ENCODE data around the gene MEMO1.

MEMO1 gene

GRCh38 chr2:32003791-32004190, 7.0 kb downstream of the MEMO1 start:
- Histone ChIP-seq H3K27ac (ENCODE audit: low read depth, low read length) (peak overlapping the region; percentile 9), H2BK5ac (ENCODE audit: low read depth, low read length, poor library complexity) (no peak overlapping the region), H4K8ac (ENCODE audit: low read depth, low read length) (no peak overlapping the region), H3K14ac (ENCODE audit: low read length) (no peak overlapping the region), H3K36me3 (ENCODE audit: control insufficient read depth in 1 of 2, insufficient read depth in 2 of 2, low read length in 2 of 2) (peaks cover 0 to 1% of the 10 kb centered on the region in 2 experiments), H3K4ac (ENCODE audit: low read depth, low read length) (peak overlapping the region; percentile 96), H3K9me3 (ENCODE audit: insufficient read depth, low read depth, low read length) (no peaks in the 10 kb centered on the region), H3K9ac (ENCODE audit: low read length) (no peak overlapping the region), H4K12ac (ENCODE audit: low read depth, low read length) (no peak overlapping the region), H3K27me3 (ENCODE audit: insufficient read depth, low read length) (no peaks in the 10 kb centered on the region), H2AK5ac (ENCODE audit: low read length) (no peak overlapping the region), H3K23ac (ENCODE audit: low read length) (no peak overlapping the region), H3K4me3 (ENCODE audit: low read depth, low read length) (no peak overlapping the region), H2BK120ac (ENCODE audit: insufficient read depth, low read length, poor library complexity) (no peak overlapping the region), H3K79me2 (ENCODE audit: control insufficient read depth, insufficient read depth, low read length, poor library complexity) (peaks cover 18% of the 10 kb centered on the region), H3K18ac (ENCODE audit: low read length) (no peak overlapping the region), H2BK12ac (ENCODE audit: low read length) (no peak overlapping the region), H4K91ac (ENCODE audit: low read depth, low read length) (peak overlapping the region; percentile 47), H3K4me2 (ENCODE audit: low read length) (no peak overlapping the region), H3K79me1 (ENCODE audit: low read length) (peaks cover 3% of the 10 kb centered on the region), H2AFZ (ENCODE audit: insufficient read depth, low read length, poor library complexity) (no peak overlapping the region), H3K4me1 (ENCODE audit: control insufficient read depth in 1 of 2, insufficient read depth in 2 of 2, low read length in 2 of 2) (peaks cover 3 to 11% of the 10 kb centered on the region in 2 experiments)
- DNase-seq, result peak; percentile 26 to 76
- WGBS (ENCODE audit: extremely low coverage, insufficient coverage, insufficient read length), result no CpG with 5 or more reads among the region's 2 CpGs

- H3K4ac ChIP-seq (ENCODE audit: low read depth, low read length), result no peak overlapping the region
Measured at GRCh38 chr2:32002406-32002805, 8.4 kb downstream of the MEMO1 start.

GRCh38 chr2:31999438-31999837, 11.4 kb downstream of the MEMO1 start:
- Histone ChIP-seq H3K23ac (ENCODE audit: low read length) (no peak overlapping the region), H2BK120ac (ENCODE audit: insufficient read depth, low read length, poor library complexity) (no peak overlapping the region), H3K18ac (ENCODE audit: low read length) (no peak overlapping the region), H2BK12ac (ENCODE audit: low read length) (no peak overlapping the region), H3K4me3 (ENCODE audit: low read depth, low read length) (no peak overlapping the region), H3K9ac (ENCODE audit: low read length) (no peak overlapping the region), H2AK5ac (ENCODE audit: low read length) (no peak overlapping the region), H3K27me3 (ENCODE audit: insufficient read depth, low read length) (no peaks in the 10 kb centered on the region), H3K79me1 (ENCODE audit: low read length) (peaks cover 5% of the 10 kb centered on the region), H3K14ac (ENCODE audit: low read length) (no peak overlapping the region), H3K4me1 (ENCODE audit: control insufficient read depth in 1 of 2, insufficient read depth in 2 of 2, low read length in 2 of 2) (peaks cover 7 to 11% of the 10 kb centered on the region in 2 experiments), H2AFZ (ENCODE audit: insufficient read depth, low read length, poor library complexity) (no peak overlapping the region), H4K91ac (ENCODE audit: low read depth, low read length) (peak overlapping the region; percentile 18), H3K27ac (ENCODE audit: low read depth, low read length) (no peak overlapping the region), H2BK5ac (ENCODE audit: low read depth, low read length, poor library complexity) (no peak overlapping the region), H3K79me2 (ENCODE audit: control insufficient read depth, insufficient read depth, low read length, poor library complexity) (peaks cover 12% of the 10 kb centered on the region), H4K8ac (ENCODE audit: low read depth, low read length) (no peak overlapping the region), H3K36me3 (ENCODE audit: control insufficient read depth in 1 of 2, insufficient read depth in 2 of 2, low read length in 2 of 2) (peaks cover 0 to under 1% of the 10 kb centered on the region in 2 experiments), H3K9me3 (ENCODE audit: insufficient read depth, low read depth, low read length) (no peaks in the 10 kb centered on the region), H3K4ac (ENCODE audit: low read depth, low read length) (peak overlapping the region; percentile 69), H3K4me2 (ENCODE audit: low read length) (no peak overlapping the region), H4K12ac (ENCODE audit: low read depth, low read length) (no peak overlapping the region)
- no CpG with 5 or more reads among the region's 4 CpGs for WGBS (ENCODE audit: extremely low coverage, insufficient coverage, insufficient read length)
- no peak for DNase-seq

More at GRCh38 chr2:32002406-32002805, 8.4 kb downstream of the MEMO1 start:
- Histone ChIP-seq H2BK120ac (ENCODE audit: insufficient read depth, low read length, poor library complexity) (no peak overlapping the region), H3K79me2 (ENCODE audit: control insufficient read depth, insufficient read depth, low read length, poor library complexity) (peaks cover 18% of the 10 kb centered on the region), H4K91ac (ENCODE audit: low read depth, low read length) (no peak overlapping the region), H3K4me1 (ENCODE audit: control insufficient read depth in 1 of 2, insufficient read depth in 2 of 2, low read length in 2 of 2) (peaks cover 7 to 11% of the 10 kb centered on the region in 2 experiments), H3K18ac (ENCODE audit: low read length) (no peak overlapping the region), H3K9me3 (ENCODE audit: insufficient read depth, low read depth, low read length) (no peaks in the 10 kb centered on the region), H2AFZ (ENCODE audit: insufficient read depth, low read length, poor library complexity) (no peak overlapping the region), H3K9ac (ENCODE audit: low read length) (no peak overlapping the region), H3K27ac (ENCODE audit: low read depth, low read length) (peak overlapping the region; percentile 41), H3K4me3 (ENCODE audit: low read depth, low read length) (no peak overlapping the region), H2BK5ac (ENCODE audit: low read depth, low read length, poor library complexity) (no peak overlapping the region), H3K14ac (ENCODE audit: low read length) (no peak overlapping the region), H4K8ac (ENCODE audit: low read depth, low read length) (no peak overlapping the region), H2BK12ac (ENCODE audit: low read length) (no peak overlapping the region), H4K12ac (ENCODE audit: low read depth, low read length) (no peak overlapping the region), H2AK5ac (ENCODE audit: low read length) (no peak overlapping the region), H3K27me3 (ENCODE audit: insufficient read depth, low read length) (no peaks in the 10 kb centered on the region), H3K79me1 (ENCODE audit: low read length) (peaks cover 5% of the 10 kb centered on the region), H3K4me2 (ENCODE audit: low read length) (no peak overlapping the region), H3K36me3 (ENCODE audit: control insufficient read depth in 1 of 2, insufficient read depth in 2 of 2, low read length in 2 of 2) (peaks cover 0 to 1% of the 10 kb centered on the region in 2 experiments), H3K23ac (ENCODE audit: low read length) (no peak overlapping the region)
- DNase-seq, result peak in 1 of 2 donors; percentile 87
- WGBS (ENCODE audit: extremely low coverage, insufficient coverage, insufficient read length), result no CpG with 5 or more reads among the region's 3 CpGs

GRCh38 chr2:31998731-31999383, 12.0 kb downstream of the MEMO1 start:
- no peak overlapping the region for H3K14ac ChIP-seq (ENCODE audit: low read length)
- no peak overlapping the region for H3K27ac ChIP-seq (ENCODE audit: low read depth, low read length)
- H2BK5ac ChIP-seq (ENCODE audit: low read depth, low read length, poor library complexity), result no peak overlapping the region
- peaks cover 7 to 10% of the 10 kb centered on the region in 2 experiments for H3K4me1 ChIP-seq (ENCODE audit: control insufficient read depth in 1 of 2, insufficient read depth in 2 of 2, low read length in 2 of 2)
- no peak overlapping the region for H3K9ac ChIP-seq (ENCODE audit: low read length)
- H4K12ac ChIP-seq (ENCODE audit: low read depth, low read length), result no peak overlapping the region
- H3K18ac ChIP-seq (ENCODE audit: low read length), result no peak overlapping the region
- H4K91ac ChIP-seq (ENCODE audit: low read depth, low read length), result peak overlapping the region; percentile 18
- peaks cover 5% of the 10 kb centered on the region for H3K79me1 ChIP-seq (ENCODE audit: low read length)
- H2AK5ac ChIP-seq (ENCODE audit: low read length), result no peak overlapping the region
- peaks cover 12% of the 10 kb centered on the region for H3K79me2 ChIP-seq (ENCODE audit: control insufficient read depth, insufficient read depth, low read length, poor library complexity)
- no CpG with 5 or more reads among the region's 4 CpGs for WGBS (ENCODE audit: extremely low coverage, insufficient coverage, insufficient read length)
- H3K36me3 ChIP-seq (ENCODE audit: control insufficient read depth in 1 of 2, insufficient read depth in 2 of 2, low read length in 2 of 2), result no peaks in the 10 kb centered on the region
- H3K23ac ChIP-seq (ENCODE audit: low read length), result no peak overlapping the region
- H3K9me3 ChIP-seq (ENCODE audit: insufficient read depth, low read depth, low read length), result no peaks in the 10 kb centered on the region
- DNase-seq, result no peak
- peak overlapping the region; percentile 39 for H3K4ac ChIP-seq (ENCODE audit: low read depth, low read length)
- no peak overlapping the region for H3K4me2 ChIP-seq (ENCODE audit: low read length)
- H2BK120ac ChIP-seq (ENCODE audit: insufficient read depth, low read length, poor library complexity), result no peak overlapping the region
- no peak overlapping the region for H4K8ac ChIP-seq (ENCODE audit: low read depth, low read length)
- H3K4me3 ChIP-seq (ENCODE audit: low read depth, low read length), result no peak overlapping the region
- H3K27me3 ChIP-seq (ENCODE audit: insufficient read depth, low read length), result no peaks in the 10 kb centered on the region
- no peak overlapping the region for H2BK12ac ChIP-seq (ENCODE audit: low read length)
- no peak overlapping the region for H2AFZ ChIP-seq (ENCODE audit: insufficient read depth, low read length, poor library complexity)

Data from trophoblast cell (in vitro differentiated cells and primary cell).